B cell (primary cell): Measurements from ENCODE around the gene SNX10. TPM values are rescaled to one million over a fixed set of nuclear protein-coding genes. Genes with fewer than 3 reads are reported as not detected.

Experiments used
- ATAC-seq: fragments of 200-7000 bp; cut with Tn5 transposase; one replicate; pipeline ENCODE4 v1.10.0; 2021; ENCODE audit warnings: low read depth, mild to moderate bottlenecking, moderate number of reproducible peaks, moderate library complexity
- CTCF ChIA-PET: fragments of 350-600 bp; sonication (Branson Sonifier 250); formaldehyde crosslinking; loops from one replicate; lab custom pipeline; 2021; ENCODE audit warnings: antibody characterized with exemption, inconsistent platforms; lab: Charles Lee
- POLR2A ChIA-PET: fragments of 350-600 bp; sonication (Branson Sonifier 250); formaldehyde crosslinking; loops from one replicate; lab custom pipeline; 2021; ENCODE audit warnings: antibody characterized with exemption; lab: Charles Lee
- DNase-seq: peaks from one replicate; pipeline ENCODE4 v3.0.0; 2013
- H2AFZ ChIP-seq: 2 replicates; pipeline ENCODE4 v1.6.1; 2012; ENCODE audit warnings: mild to moderate bottlenecking, low read depth, low read length; ENCODE audit not compliant: insufficient read depth, poor library complexity, severe bottlenecking
- H3K27ac ChIP-seq, 2 donors: 1 replicate in 1 of 2; 2 replicates in 1 of 2; pipeline ENCODE4 v1.5.1; 2012 to 2013; ENCODE audit warnings: low read length in 2 of 2, mild to moderate bottlenecking in 2 of 2, moderate library complexity in 1 of 2
- H3K27me3 ChIP-seq, 4 experiments: fragments of 200-600 bp in 1 of 4; sonication (generic) in 1 of 4; replicated peaks in 1 of 4; 1 replicate in 2 of 4; 2 replicates in 2 of 4; pipeline versions ENCODE4 v1.6.1 to v1.7.0; 2013 to 2016; ENCODE audit warnings: low read length in 3 of 4, mild to moderate bottlenecking in 2 of 4, mixed read lengths in 1 of 4, moderate library complexity in 1 of 4; ENCODE audit not compliant: insufficient read depth in 4 of 4, control insufficient read depth in 3 of 4; ENCODE audit errors: control extremely low read depth in 1 of 4
- H3K36me3 ChIP-seq, 2 experiments: replicated peaks in 1 of 2; 1 replicate in 1 of 2; 2 replicates in 1 of 2; pipeline versions ENCODE4 v1.6.1 to v1.7.1; 2013; ENCODE audit warnings: low read length in 1 of 2; ENCODE audit not compliant: insufficient read depth in 2 of 2, control insufficient read depth in 1 of 2; ENCODE audit errors: control extremely low read depth in 1 of 2, extremely low read depth in 1 of 2
- H3K4me1 ChIP-seq, 2 donors: fragments of 200-600 bp in 1 of 2; sonication (generic) in 1 of 2; 1 replicate in 1 of 2; 2 replicates in 1 of 2; pipeline versions ENCODE4 v1.5.1 to v1.6.1; 2013 to 2017; ENCODE audit warnings: low read length in 2 of 2; ENCODE audit not compliant: control insufficient read depth in 2 of 2, insufficient read depth in 2 of 2
- H3K4me2 ChIP-seq: replicated peaks from 2 replicates; pipeline ENCODE3; 2012; ENCODE audit warnings: mild to moderate bottlenecking, low read depth, low read length; ENCODE audit not compliant: poor library complexity, severe bottlenecking
- H3K4me3 ChIP-seq, 5 experiments: fragments of 200-600 bp in 1 of 5; sonication (generic) in 1 of 5; 1 replicate in 3 of 5; 2 replicates in 2 of 5; pipeline versions ENCODE4 v1.5.1 to v1.7.0; 2011 to 2016; ENCODE audit warnings: low read length in 4 of 5, mild to moderate bottlenecking in 4 of 5, low read depth in 2 of 5, control low read depth in 1 of 5, moderate library complexity in 1 of 5; ENCODE audit not compliant: insufficient read depth in 1 of 5; ENCODE audit errors: control extremely low read depth in 1 of 5, extremely low read depth in 1 of 5
- H3K79me2 ChIP-seq: fragments of 200-600 bp; sonication (generic); one replicate; pipeline ENCODE4 v1.6.0; 2016; ENCODE audit warnings: low read length; ENCODE audit not compliant: control insufficient read depth, insufficient read depth
- H3K9ac ChIP-seq: fragments of 200-600 bp; sonication (generic); 2 replicates; pipeline ENCODE4 v1.6.1; 2017; ENCODE audit warnings: mild to moderate bottlenecking, low read length, moderate library complexity
- H3K9me3 ChIP-seq, 3 donors: one replicate each; pipeline versions ENCODE4 v1.6.1 to v1.7.1; 2013; ENCODE audit warnings: low read length in 2 of 3; ENCODE audit not compliant: control insufficient read depth in 2 of 3, insufficient read depth in 1 of 3; ENCODE audit errors: control extremely low read depth in 1 of 3
- H4K20me1 ChIP-seq: 2 replicates; pipeline ENCODE4 v1.6.0; 2012; ENCODE audit warnings: mild to moderate bottlenecking, low read length; ENCODE audit not compliant: insufficient read depth, control insufficient read depth, poor library complexity, severe bottlenecking
- H3K27ac Mint-ChIP-seq: one replicate; pipeline ENCODE4 v1.8.0; 2021; ENCODE audit warnings: mixed read lengths
- H3K27me3 Mint-ChIP-seq: one replicate; pipeline ENCODE4 v1.8.0; 2021; ENCODE audit warnings: mixed read lengths
- H3K4me1 Mint-ChIP-seq: one replicate; pipeline ENCODE4 v1.8.0; 2021; ENCODE audit warnings: mixed read lengths
- H3K4me3 Mint-ChIP-seq: one replicate; pipeline ENCODE4 v1.8.0; 2021; ENCODE audit warnings: mixed read lengths
- H3K9me3 Mint-ChIP-seq: one replicate; pipeline ENCODE4 v1.8.0; 2022; ENCODE audit warnings: mixed read lengths; ENCODE audit not compliant: insufficient read depth
- EZH2 ChIP-seq: IDR thresholded peaks from 2 replicates; pipeline ENCODE4 v1.6.1; 2012; ENCODE audit warnings: borderline replicate concordance, low read depth, mild to moderate bottlenecking, moderate library complexity, low read length; ENCODE audit not compliant: insufficient read depth, poor library complexity, severe bottlenecking
- WGBS: methylation state at CpG from one replicate; pipeline ENCODE4 v1.1.5; 2013; ENCODE audit warnings: missing lambda C conversion rate; ENCODE audit not compliant: insufficient coverage; 5-methylcytosine and 5-hydroxymethylcytosine counted together
- intact Hi-C: fragments of 100-400 bp; cut with micrococcal nuclease; formaldehyde crosslinking; loops from one replicate; pipeline ENCODE4 v1.10.0; 2022
- polyA plus RNA-seq: library from polyadenylated mRNA; depleted of rRNA; stranded (reverse); fragments of >200 nt; gene quantifications from 2 replicates; pipeline ENCODE4 v1.2.3, GENCODE V29; 2012
- total RNA-seq, 2 donors: library from RNA; stranded (reverse); fragments of 120-200 nt in 1 of 2; gene quantifications; 1 replicate in 1 of 2; 2 replicates in 1 of 2; pipeline versions ENCODE4 v1.2.3 to v1.2.4, GENCODE V29; 2013 to 2022
- TF ChIP-seq, protein P1 (sequence below): fragments of 200-600 bp; IDR thresholded peaks from one replicate; pipeline ENCODE4 v1.8.0; 2022; ENCODE audit warnings: antibody characterized with exemption, mild to moderate bottlenecking

SNX10 gene
- total and polyA plus RNA-seq, 2 donors (not counting 1 experiment from before 2014, with no cell fraction given): 26.5 to 29.2 TPM

DNA sequence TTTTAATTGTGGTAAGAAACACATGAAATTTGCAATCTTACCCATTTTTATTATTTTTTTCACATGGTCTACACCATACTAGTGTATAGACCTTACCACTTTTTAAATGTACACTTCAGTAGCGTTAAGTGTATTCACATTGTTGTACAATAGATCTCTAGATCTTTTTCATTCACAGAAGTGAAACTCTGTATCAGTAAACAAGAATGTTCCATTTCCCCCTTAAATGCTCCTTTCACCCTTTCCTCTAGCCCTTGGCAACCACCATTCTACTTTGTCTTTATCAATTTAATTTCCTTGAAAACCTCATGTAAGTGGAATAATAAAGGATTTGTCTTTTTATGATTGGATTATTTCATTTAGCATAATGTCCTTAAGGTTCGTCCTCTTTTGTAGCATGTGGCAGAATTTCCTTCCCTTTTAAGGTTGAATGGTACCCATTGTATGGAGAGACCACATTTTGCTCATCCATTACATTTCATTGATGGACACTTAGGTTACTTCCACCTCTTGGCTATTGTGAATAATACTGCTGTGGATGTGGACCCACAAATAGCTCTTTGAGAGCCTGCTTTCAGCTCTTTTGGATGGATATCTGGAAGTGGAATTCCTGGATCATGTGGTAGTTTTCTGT is 45.7 kb downstream of the SNX10 start:
- peak overlapping the region; percentile 36 to 68 for H3K27ac ChIP-seq
- no peak overlapping the region for H2AFZ ChIP-seq
- intact Hi-C loops: loop anchor here (1.0 to 2.0 kb wide), 4 partner anchors 27 to 137 kb away; partner anchors contain the start of genes CBX3 and HNRNPA2B1
- no CpG with 5 or more reads among the region's 2 CpGs for WGBS
- ChIA-PET CTCF (interaction anchor here (0.7 to 4.7 kb wide), 5 partner anchors 22 to 322 kb away, joined by 3 to 27 read pairs (median 4); no protein-coding TSS in a partner anchor), POLR2A (interaction anchor here (0.6 to 1.9 kb wide), 2 partner anchors 22 to 136 kb away, joined by 3 to 7 read pairs; partner anchors contain the start of gene CBX3)
- no peaks in the 10 kb centered on the region for H3K9me3 Mint-ChIP-seq
- peak overlapping the region; percentile 18 for H3K9ac ChIP-seq
- no peaks in the 10 kb centered on the region for H3K27me3 Mint-ChIP-seq
- peaks cover 66% of the 10 kb centered on the region for H3K4me1 Mint-ChIP-seq
- peaks cover 70 to 80% of the 10 kb centered on the region in 2 donors for H3K4me1 ChIP-seq
- H3K36me3 ChIP-seq: peaks cover 3 to 5% of the 10 kb centered on the region in 2 experiments
- H4K20me1 ChIP-seq: no peaks in the 10 kb centered on the region
- peak overlapping the region in 1 of 5 experiments; percentile 57 for H3K4me3 ChIP-seq
- H3K79me2 ChIP-seq: peaks cover 89% of the 10 kb centered on the region
- H3K4me3 Mint-ChIP-seq: peak overlapping the region; percentile 78
- H3K9me3 ChIP-seq: peaks cover 0 to 15% (median 0%) of the 10 kb centered on the region in 3 donors
- H3K27ac Mint-ChIP-seq: peak overlapping the region; percentile 91
- peak; percentile 55 for DNase-seq
- TF ChIP-seq, protein P1, sequence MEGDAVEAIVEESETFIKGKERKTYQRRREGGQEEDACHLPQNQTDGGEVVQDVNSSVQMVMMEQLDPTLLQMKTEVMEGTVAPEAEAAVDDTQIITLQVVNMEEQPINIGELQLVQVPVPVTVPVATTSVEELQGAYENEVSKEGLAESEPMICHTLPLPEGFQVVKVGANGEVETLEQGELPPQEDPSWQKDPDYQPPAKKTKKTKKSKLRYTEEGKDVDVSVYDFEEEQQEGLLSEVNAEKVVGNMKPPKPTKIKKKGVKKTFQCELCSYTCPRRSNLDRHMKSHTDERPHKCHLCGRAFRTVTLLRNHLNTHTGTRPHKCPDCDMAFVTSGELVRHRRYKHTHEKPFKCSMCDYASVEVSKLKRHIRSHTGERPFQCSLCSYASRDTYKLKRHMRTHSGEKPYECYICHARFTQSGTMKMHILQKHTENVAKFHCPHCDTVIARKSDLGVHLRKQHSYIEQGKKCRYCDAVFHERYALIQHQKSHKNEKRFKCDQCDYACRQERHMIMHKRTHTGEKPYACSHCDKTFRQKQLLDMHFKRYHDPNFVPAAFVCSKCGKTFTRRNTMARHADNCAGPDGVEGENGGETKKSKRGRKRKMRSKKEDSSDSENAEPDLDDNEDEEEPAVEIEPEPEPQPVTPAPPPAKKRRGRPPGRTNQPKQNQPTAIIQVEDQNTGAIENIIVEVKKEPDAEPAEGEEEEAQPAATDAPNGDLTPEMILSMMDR: no peak
- no peak for TF ChIP-seq EZH2
- H3K27me3 ChIP-seq: no peaks in the 10 kb centered on the region
- peak overlapping the region; percentile 62 for H3K4me2 ChIP-seq
- ATAC-seq: peak; percentile 62

DNA sequence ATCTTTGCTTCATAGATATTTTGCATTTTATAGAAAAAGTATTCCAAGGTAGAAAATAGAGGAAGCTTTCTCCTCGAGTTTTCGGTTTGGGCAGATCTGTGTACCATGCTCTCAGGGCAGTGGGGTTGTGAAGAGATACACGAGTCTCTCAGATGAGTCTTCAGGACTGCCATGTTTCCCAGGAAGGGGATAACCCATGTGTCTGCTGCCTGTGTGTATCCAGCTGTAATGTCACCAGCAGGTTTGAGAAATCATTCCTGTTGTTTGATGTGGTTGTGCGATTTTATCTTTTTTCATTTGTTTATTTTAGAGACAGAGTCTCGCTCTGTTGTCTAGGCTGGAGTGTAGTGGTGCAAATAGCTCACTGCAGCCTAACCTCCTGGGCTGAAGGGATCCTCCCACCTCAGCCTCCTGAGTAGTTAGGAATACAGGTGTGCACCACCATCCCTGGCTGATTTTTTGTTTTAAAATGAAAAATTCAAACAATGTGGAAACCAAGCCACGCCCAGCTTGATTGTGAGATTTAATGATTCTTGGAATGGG is 48.9 kb downstream of the SNX10 start:
- Histone ChIP-seq H3K4me1 (peaks cover 43 to 52% of the 10 kb centered on the region in 2 donors), H3K4me2 (no peak overlapping the region), H3K36me3 (peaks cover 1 to 25% of the 10 kb centered on the region in 2 experiments), H3K9ac (no peak overlapping the region), H3K79me2 (peaks cover 89% of the 10 kb centered on the region), H2AFZ (no peak overlapping the region), H3K27ac (peak overlapping the region in 1 of 2 donors; percentile 68), H3K27me3 (no peaks in the 10 kb centered on the region), H3K4me3 (no peak overlapping the region), H3K9me3 (peaks cover 0 to 8% (median 0%) of the 10 kb centered on the region in 3 donors), H4K20me1 (peaks cover 28% of the 10 kb centered on the region)
- ATAC-seq: no peak
- WGBS: 88% methylated on average over 3 of the region's 6 CpGs
- DNase-seq: no peak
- peak overlapping the region; percentile 67 for H3K27ac Mint-ChIP-seq
- no peaks in the 10 kb centered on the region for H3K27me3 Mint-ChIP-seq
- peaks cover 54% of the 10 kb centered on the region for H3K4me1 Mint-ChIP-seq
- H3K4me3 Mint-ChIP-seq: no peak overlapping the region
- TF ChIP-seq, protein P1: no peak
- no peak for TF ChIP-seq EZH2
- intact Hi-C loops: no loop called here
- ChIA-PET POLR2A (no interaction called here), CTCF (interaction anchor here (0.8 to 1.8 kb wide), 6 partner anchors 12 to 49 kb away, joined by 3 to 7 read pairs (median 4); partner anchors contain the start of gene SNX10)
- no peaks in the 10 kb centered on the region for H3K9me3 Mint-ChIP-seq
